Loucy (cell line): ENCODE results near the gene LSM12.
"Not testable (repeated sequence)": the region's sequence is repeated elsewhere in the genome, so short reads cannot be mapped to it uniquely, and the experiment has no call there.

Experiments used
- EZH2phosphoT487 ChIP-seq: fragments of 200-600 bp; IDR thresholded peaks from 2 replicates; pipeline ENCODE4 v1.6.1; 2018; ENCODE audit warnings: antibody characterized with exemption, mild to moderate bottlenecking, moderate library complexity, borderline replicate concordance
- TF ChIP-seq, protein P1 (sequence below): fragments of 200-600 bp; sonication (generic); conservative IDR thresholded peaks from 2 replicates; pipeline ENCODE4 v1.5.1; 2014; ENCODE audit warnings: mild to moderate bottlenecking, antibody characterized with exemption, low read length

DNA sequence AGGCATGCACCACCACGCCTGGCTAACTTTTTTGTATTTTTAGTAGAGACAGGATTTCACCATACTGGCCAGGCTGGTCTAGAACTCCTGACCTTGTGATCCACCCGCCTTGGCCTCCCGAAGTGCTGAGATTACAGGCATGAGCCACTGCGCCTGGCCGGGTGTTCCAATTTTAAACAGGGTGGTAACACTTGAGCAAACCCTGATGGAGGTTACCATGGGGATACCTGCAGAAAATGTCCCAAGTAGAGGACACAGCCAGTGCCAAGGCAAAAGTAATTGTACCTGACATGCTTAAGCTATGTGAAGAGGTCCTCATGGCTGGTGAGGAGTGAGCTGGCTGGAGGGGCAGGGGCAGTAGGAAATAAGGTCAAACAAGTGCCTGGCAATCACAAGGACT lies 69.3 kb downstream of the LSM12 start:
- TF ChIP-seq, protein P1, sequence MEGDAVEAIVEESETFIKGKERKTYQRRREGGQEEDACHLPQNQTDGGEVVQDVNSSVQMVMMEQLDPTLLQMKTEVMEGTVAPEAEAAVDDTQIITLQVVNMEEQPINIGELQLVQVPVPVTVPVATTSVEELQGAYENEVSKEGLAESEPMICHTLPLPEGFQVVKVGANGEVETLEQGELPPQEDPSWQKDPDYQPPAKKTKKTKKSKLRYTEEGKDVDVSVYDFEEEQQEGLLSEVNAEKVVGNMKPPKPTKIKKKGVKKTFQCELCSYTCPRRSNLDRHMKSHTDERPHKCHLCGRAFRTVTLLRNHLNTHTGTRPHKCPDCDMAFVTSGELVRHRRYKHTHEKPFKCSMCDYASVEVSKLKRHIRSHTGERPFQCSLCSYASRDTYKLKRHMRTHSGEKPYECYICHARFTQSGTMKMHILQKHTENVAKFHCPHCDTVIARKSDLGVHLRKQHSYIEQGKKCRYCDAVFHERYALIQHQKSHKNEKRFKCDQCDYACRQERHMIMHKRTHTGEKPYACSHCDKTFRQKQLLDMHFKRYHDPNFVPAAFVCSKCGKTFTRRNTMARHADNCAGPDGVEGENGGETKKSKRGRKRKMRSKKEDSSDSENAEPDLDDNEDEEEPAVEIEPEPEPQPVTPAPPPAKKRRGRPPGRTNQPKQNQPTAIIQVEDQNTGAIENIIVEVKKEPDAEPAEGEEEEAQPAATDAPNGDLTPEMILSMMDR = not testable (repeated sequence)
- not testable (repeated sequence) for TF ChIP-seq EZH2phosphoT487
